ENCODE data around the gene TENT4A.
"Not testable (repeated sequence)": the region's sequence is repeated elsewhere in the genome, so short reads cannot be mapped to it uniquely, and the experiment has no call there.

Gene TENT4A

DNA sequence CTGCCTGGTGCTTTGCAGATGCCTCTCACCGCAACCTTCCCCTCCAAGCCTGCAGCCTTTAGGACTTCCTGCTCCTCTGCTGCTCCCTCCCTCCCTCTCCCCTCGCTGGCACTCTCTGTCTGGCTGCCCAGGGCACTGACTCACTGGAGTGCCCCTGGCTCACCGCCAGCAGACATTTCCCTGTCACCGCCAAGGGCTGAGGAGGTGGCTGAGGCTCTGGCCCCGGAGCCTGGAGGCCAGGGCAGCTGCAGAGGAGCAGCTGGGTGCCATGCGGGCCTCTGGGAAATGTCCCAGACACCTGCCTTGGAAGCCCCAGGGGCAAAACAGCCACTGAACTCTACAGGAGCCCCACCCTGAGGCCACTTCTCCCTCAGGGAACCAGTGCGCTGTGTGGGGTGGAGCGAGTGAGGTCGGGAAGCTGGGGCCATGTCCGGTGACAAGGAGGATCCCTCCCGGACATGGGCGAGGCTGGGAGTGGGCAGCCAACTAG lies 53.4 kb downstream of the TENT4A start:
- no peak for DNase-seq (ENCODE audit: low read depth)
- no peak overlapping the region for H3K4me3 ChIP-seq (ENCODE audit: low read depth, low read length)

DNA sequence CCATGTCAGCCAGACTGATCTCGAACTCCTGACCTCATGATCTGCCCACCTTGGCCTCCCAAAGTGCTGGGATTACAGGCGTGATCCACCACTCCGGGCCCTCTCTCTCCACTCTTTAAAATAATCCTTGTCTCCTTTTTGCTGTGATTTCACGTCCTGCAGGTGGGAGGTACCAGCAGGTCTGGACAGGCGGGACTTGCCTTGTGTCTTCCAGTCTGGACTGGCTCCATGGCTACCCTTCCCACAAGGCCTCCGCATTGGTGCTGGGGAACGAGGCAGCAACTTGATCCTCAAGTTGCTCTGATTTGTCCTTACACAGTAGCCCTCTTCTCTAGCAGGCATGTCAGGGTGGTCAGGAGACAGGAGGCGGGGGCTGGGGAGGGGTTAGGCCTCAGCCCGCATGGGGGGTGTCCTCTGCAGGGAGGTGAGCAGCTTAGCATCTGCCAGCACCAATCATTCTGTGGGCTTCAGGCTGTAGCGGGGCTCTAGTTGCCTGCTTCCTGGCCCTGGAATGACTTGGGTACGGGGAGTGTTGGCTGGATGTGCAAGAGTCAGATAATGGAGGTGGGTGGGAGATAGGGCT lies 54.3 kb downstream of the TENT4A start:
- DNase-seq (ENCODE audit: low read depth): no peak
- H3K4me3 ChIP-seq (ENCODE audit: low read depth, low read length): no peak overlapping the region
- TF ChIP-seq, protein P1, sequence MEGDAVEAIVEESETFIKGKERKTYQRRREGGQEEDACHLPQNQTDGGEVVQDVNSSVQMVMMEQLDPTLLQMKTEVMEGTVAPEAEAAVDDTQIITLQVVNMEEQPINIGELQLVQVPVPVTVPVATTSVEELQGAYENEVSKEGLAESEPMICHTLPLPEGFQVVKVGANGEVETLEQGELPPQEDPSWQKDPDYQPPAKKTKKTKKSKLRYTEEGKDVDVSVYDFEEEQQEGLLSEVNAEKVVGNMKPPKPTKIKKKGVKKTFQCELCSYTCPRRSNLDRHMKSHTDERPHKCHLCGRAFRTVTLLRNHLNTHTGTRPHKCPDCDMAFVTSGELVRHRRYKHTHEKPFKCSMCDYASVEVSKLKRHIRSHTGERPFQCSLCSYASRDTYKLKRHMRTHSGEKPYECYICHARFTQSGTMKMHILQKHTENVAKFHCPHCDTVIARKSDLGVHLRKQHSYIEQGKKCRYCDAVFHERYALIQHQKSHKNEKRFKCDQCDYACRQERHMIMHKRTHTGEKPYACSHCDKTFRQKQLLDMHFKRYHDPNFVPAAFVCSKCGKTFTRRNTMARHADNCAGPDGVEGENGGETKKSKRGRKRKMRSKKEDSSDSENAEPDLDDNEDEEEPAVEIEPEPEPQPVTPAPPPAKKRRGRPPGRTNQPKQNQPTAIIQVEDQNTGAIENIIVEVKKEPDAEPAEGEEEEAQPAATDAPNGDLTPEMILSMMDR (IDR thresholded peaks at IDR 0.05; ENCODE audit: low read depth, low read length, missing control alignments): no peak

More for the DNA sequence above, 53.4 kb downstream of the TENT4A start:
- TF ChIP-seq, protein P1 (IDR thresholded peaks at IDR 0.05; ENCODE audit: low read depth, low read length, missing control alignments): no peak

DNA sequence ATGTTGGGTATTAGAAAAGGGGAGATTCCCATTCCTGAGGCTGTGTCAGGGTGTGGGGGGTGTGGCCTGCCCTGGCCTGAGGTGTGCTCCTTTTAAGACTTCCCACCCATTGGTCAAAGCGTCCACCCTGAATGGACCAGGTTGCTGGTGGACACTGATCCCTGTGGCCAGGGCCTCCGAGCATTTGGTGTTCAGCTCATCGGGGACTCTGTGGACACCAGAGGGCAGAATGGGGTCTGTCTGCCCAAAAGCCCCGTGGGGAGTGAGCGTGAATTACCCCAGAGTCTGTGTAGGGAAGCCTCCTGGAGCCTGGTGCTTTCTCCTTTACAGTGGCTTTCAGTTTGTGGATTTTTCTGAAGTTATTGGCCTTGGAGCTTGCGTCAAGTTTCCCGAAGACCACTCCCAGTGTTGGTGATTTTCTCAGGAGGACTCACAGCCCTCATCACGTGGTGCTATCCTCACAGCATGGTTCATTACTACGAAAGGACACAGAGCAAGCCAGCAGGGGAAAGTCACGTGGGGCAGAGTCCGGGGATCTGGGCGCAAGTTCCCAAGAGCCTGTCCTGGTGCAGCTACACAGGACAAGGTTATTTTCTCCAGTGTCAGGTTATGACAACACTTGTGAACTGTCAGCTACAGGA lies 55.5 kb downstream of the TENT4A start:
- H3K4me3 ChIP-seq (ENCODE audit: low read depth, low read length): no peak overlapping the region
- no peak for DNase-seq (ENCODE audit: low read depth)

DNA sequence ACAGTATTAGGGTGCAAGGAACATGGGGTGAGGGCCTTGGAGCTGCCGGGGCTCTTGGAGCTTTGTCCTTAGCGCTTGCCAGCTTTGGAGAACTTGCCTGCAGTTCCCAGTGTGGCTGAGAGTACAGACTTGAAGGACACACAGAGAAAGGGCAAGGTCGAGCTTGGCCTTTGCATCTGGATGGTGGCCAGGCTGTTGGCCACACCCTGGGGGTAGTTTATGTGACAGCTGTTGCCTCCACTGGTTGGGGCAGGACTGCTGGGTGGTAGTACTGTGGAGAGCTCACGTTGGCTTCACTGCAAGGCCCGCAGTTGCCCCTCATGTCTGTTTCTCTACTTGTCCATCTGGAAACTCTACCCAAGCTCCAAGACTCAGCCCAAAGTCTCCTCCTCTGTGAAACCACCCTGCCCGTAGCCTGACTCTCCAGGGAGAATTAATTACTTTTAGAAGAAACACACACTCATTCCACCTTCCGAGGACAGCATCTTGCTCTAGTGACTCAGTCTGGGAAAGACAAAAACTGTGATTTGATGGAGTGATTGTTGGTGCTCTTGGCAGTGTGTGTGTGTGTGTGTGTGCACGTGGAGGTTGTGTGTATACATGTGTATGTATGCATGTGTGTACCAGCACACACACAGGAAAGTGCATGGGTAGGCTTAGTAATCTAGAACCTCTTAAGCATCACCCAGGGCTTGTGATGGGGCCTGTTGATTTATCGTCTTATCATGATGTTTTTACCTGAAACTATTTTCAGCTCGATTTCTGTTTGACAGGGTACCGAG lies 57.8 kb downstream of the TENT4A start:
- TF ChIP-seq, protein P1 (IDR thresholded peaks at IDR 0.05; ENCODE audit: low read depth, low read length, missing control alignments): no peak
- no peak overlapping the region for H3K4me3 ChIP-seq (ENCODE audit: low read depth, low read length)
- DNase-seq (ENCODE audit: low read depth): no peak

More for the DNA sequence above, 55.5 kb downstream of the TENT4A start:
- TF ChIP-seq, protein P1 (IDR thresholded peaks at IDR 0.05; ENCODE audit: low read depth, low read length, missing control alignments): no peak

DNA sequence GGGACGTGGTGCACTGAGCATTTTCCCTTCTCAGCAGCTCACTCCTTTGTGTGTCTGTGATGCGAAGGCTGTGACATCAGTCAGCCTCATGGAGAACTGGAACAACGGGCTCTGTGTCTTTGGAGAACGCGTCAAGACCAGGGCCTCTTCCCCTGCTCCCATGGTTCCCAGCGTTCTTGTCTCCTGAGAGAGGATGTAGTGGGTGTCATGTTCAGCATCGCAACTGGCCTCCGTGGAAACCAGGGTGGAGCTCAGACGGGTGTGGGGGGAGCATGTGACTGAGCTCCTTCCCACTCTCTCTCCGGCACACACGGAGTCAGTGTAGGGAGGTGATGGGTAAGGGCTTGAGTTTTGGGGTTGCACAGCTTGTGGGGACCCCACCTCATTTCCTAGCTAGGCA lies 59.7 kb downstream of the TENT4A start:
- H3K4me3 ChIP-seq (ENCODE audit: low read depth, low read length): no peak overlapping the region
- DNase-seq (ENCODE audit: low read depth): no peak

DNA sequence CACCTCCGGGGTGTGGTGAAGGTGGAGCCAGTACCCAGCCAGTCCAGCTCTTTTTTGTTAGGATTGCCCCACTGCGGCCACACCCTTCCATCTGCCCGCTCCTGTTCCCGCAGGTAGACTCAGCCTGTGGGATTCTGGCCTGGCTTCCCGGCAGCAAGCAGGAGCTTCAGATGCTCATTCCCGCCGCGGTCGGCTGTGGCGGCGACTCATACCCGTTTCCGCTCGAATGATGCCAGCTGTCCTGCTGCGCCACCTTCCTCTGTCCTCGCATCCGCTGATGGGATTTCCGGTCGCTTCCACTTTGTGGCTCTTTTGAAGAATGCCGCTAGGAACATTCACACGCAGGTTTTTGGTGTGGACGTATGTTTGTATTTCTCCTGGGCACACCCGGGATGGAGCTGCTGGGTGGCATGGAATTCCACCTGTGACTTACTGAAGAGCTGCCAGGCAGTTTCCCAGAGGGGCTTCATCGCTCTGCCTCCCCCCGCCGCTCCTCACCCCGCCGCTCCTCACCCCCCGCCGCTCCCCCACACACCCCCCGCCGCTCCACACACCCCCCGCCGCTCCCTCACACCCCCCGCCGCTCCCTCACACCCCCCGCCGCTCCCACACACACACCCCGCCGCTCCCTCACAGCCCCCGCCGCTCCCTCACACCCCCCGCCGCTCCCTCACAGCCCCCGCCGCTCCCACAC lies 60.3 kb downstream of the TENT4A start:
- H3K4me3 ChIP-seq (ENCODE audit: low read depth, low read length): no peak overlapping the region
- DNase-seq (ENCODE audit: low read depth): no peak
- TF ChIP-seq, protein P1 (IDR thresholded peaks at IDR 0.05; ENCODE audit: low read depth, low read length, missing control alignments): no peak

More for the DNA sequence above, 59.7 kb downstream of the TENT4A start:
- TF ChIP-seq, protein P1 (IDR thresholded peaks at IDR 0.05; ENCODE audit: low read depth, low read length, missing control alignments): no peak

DNA sequence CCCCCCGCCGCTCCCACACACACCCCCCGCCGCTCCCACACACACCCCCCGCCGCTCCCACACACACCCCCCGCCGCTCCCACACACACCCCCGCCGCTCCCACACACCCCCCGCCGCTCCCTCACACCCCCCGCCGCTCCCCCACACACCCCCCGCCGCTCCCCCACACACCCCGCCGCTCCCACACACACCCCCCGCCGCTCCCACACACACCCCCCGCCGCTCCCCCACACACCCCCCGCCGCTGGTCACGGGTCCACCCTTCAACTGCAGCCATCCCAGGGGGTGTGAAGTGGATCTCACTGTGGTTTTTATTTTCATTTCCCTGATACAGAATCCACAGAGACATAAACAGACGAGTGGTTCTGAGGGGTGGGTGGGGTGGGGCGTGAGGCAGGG lies 61.0 kb downstream of the TENT4A start:
- not testable (repeated sequence) for H3K4me3 ChIP-seq (ENCODE audit: low read depth, low read length); DNase-seq (ENCODE audit: low read depth)
